ENCODE measurements around the gene INTS2. TPM values are rescaled to one million over a fixed set of nuclear protein-coding genes. Genes with fewer than 3 reads are reported as not detected.
"Not testable (repeated sequence)": the region's sequence is repeated elsewhere in the genome, so short reads cannot be mapped to it uniquely, and the experiment has no call there.

The INTS2 gene
- total and polyA plus RNA-seq, 10 donors, result 2.1 to 20.0 (median 15.3) TPM

DNA sequence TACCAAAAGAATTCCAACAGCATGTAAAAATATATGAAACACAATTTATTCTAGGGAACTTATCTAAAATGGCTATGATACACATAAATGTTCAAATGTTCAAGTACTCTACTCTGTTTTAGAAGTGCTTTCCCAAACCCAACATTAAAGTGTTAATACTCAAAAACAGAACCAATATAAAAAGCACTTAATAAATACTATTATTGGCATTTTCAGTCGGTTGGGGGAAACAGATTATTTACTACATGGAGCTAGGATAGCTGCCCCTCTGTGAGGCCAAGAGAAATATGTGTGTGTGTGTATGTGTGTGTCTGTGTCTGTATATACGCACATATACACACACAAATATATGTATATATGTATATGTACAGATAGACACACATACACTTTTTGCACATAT is 32.4 kb downstream of the INTS2 start:
- Histone ChIP-seq H3K36me3 (peaks cover 0 to 100% (median 59%) of the 10 kb centered on the region in 6 donors), H3K4me3 (no peak overlapping the region), H3K4me1 (no peaks in the 10 kb centered on the region), H3K27me3 (replicated peaks in 1 of 7) (no peaks in the 10 kb centered on the region), H3K27ac (no peak overlapping the region), H3K9me3 (no peaks in the 10 kb centered on the region)
- intact Hi-C loops (cut with DNase I; ENCODE audit: low total_unique reads), result no loop called here
- TF ChIP-seq, protein P1, sequence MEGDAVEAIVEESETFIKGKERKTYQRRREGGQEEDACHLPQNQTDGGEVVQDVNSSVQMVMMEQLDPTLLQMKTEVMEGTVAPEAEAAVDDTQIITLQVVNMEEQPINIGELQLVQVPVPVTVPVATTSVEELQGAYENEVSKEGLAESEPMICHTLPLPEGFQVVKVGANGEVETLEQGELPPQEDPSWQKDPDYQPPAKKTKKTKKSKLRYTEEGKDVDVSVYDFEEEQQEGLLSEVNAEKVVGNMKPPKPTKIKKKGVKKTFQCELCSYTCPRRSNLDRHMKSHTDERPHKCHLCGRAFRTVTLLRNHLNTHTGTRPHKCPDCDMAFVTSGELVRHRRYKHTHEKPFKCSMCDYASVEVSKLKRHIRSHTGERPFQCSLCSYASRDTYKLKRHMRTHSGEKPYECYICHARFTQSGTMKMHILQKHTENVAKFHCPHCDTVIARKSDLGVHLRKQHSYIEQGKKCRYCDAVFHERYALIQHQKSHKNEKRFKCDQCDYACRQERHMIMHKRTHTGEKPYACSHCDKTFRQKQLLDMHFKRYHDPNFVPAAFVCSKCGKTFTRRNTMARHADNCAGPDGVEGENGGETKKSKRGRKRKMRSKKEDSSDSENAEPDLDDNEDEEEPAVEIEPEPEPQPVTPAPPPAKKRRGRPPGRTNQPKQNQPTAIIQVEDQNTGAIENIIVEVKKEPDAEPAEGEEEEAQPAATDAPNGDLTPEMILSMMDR (IDR thresholded peaks at IDR 0.05 in 8 of 11, conservative IDR thresholded peaks at IDR 0.05 in 3 of 11), result no peak
- TF ChIP-seq POLR2A (IDR thresholded peaks at IDR 0.05) (no peak), POLR2AphosphoS5 (IDR thresholded peaks at IDR 0.05) (no peak)
- DNase-seq, result no peak
- WGBS, 5 donors, result 44 to 78% (median 65%) methylated on average over 2 of the region's 2 CpGs

DNA sequence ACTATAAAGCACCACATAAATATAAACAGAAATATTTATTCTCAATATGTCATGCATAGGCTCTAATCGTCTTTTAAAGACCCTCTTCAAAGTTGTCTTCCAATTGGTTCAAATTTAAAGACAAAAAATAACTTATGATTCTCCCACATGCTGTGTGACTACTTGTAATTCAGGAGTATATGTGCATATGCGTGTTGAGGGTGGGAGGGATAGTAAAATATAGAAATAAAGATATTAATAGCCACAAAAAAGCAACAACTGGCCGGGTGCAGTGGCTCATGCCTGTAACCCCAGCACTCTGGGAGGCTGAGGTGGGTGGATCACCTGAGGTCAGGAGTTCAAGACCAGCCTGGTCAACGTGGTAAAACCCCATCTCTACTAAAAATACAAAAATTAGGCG is 33.5 kb downstream of the INTS2 start:
- H3K27ac ChIP-seq; DNase-seq; H3K4me1 ChIP-seq; H3K27me3 ChIP-seq (replicated peaks in 1 of 7); H3K9me3 ChIP-seq; intact Hi-C loops (cut with DNase I; ENCODE audit: low total_unique reads); H3K4me3 ChIP-seq: not testable (repeated sequence)
- 80 to 92% (median 90%) methylated on average over 5 of the region's 5 CpGs for WGBS, 5 donors
- peaks cover 0 to 100% (median 66%) of the 10 kb centered on the region in 6 donors for H3K36me3 ChIP-seq

DNA sequence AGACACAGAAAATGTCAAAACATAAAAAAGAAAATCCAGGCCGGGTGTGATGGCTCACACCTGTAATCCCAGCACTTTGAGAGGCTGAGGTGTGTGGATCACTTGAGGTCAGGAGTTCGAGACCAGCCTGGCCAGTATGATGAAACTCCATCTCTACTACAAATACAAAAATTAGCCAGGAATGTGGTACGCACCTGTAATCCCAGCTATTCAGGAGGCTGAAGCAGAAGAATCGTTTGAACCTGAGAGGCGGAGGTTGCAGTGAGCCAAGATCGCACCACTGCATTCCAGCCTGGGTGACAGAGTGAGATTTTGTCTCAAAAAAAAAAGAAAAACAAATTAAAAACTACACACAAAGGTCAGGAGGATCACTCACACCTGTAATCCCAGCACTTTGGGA is 40.0 kb downstream of the INTS2 start:
- H3K27ac ChIP-seq; H3K27me3 ChIP-seq (replicated peaks in 1 of 7); intact Hi-C loops (cut with DNase I; ENCODE audit: low total_unique reads); H3K4me3 ChIP-seq; H3K4me1 ChIP-seq; DNase-seq; H3K9me3 ChIP-seq: not testable (repeated sequence)
- WGBS, 5 donors, result 94 to 98% (median 96%) methylated on average over 6 of the region's 6 CpGs
- H3K36me3 ChIP-seq, result peaks cover 0 to 100% (median 73%) of the 10 kb centered on the region in 6 donors

DNA sequence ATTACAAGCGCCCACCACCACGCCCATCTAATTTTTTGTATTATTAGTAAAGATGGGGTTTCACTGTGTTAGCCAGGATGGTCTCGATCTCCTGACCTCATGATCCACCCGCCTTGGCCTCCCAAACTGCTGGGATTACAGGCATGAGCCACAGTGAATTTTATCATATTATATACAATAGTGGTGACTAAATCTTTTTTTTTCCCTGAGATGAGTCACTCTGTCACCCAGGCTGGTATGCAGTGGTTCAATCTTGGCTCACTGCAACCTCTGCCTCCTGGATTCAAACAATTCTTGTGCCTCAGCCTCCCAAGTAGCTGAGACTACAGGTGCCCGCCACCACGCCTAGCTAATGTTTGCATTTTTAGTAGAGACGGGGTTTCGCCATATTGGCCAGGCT is 41.9 kb downstream of the INTS2 start:
- H3K4me1 ChIP-seq; DNase-seq; intact Hi-C loops (cut with DNase I; ENCODE audit: low total_unique reads); H3K4me3 ChIP-seq; H3K27ac ChIP-seq; H3K9me3 ChIP-seq; H3K27me3 ChIP-seq (replicated peaks in 1 of 7): not testable (repeated sequence)
- H3K36me3 ChIP-seq, result peaks cover 0 to 100% (median 73%) of the 10 kb centered on the region in 6 donors
- WGBS, 5 donors, result 97 to 99% (median 98%) methylated on average over 8 of the region's 8 CpGs

DNA sequence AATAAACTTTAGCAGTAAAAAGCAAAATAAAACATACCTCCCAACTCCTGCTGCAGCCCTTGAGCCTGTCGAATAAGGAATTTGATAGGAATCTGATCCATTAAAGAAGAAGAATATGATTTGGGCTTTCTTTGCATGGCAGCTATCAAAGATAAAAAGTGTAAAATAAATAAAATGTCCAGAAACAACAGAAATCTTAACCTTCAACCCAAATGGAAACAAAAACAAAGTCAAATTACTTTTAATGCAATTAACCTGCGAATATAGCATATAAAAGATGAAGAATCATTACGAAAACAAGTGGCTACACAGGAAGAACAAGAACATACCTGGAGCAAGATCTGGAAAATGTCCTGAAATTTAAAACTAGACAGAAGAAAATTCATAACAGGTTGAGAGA is 42.9 kb downstream of the INTS2 start:
- Histone ChIP-seq H3K4me1 (no peaks in the 10 kb centered on the region), H3K9me3 (no peaks in the 10 kb centered on the region), H3K4me3 (no peak overlapping the region), H3K27ac (no peak overlapping the region), H3K27me3 (replicated peaks in 1 of 7) (no peaks in the 10 kb centered on the region), H3K36me3 (peaks cover 0 to 100% (median 66%) of the 10 kb centered on the region in 6 donors)
- no peak for DNase-seq
- TF ChIP-seq, protein P1 (IDR thresholded peaks at IDR 0.05 in 8 of 11, conservative IDR thresholded peaks at IDR 0.05 in 3 of 11), result no peak
- TF ChIP-seq POLR2AphosphoS5 (IDR thresholded peaks at IDR 0.05) (no peak), POLR2A (IDR thresholded peaks at IDR 0.05) (no peak)
- whole genome bisulfite sequencing, 5 donors, result 94 to 100% (median 96%) methylated on average over 3 of the region's 3 CpGs
- intact Hi-C loops (cut with DNase I; ENCODE audit: low total_unique reads), result no loop called here

DNA sequence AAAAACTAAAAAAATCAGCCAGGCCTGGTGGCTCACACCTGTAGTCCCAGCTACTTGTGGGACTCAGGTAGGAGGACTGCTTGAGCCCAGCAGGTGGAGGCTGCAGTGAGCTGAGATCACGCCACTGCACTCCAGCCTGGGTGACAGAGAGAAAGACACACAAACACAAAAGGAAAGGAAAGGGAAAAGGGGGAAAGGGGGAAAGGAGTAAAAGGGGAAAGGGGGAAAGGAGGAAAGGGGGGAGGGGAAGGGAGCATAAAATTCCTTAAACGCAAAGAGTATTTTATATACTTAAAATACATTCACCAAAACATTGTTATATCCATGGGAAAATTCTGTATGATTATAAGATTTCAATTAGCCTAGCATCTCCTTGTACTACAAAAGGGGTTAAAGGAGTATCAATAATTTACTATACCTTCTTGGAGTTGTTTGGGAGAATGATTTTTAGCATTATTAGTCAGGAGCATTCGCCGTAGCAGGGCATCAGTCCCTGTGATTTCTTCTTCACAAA is 47.1 kb downstream of the INTS2 start:
- TF ChIP-seq, protein P1 (IDR thresholded peaks at IDR 0.05 in 8 of 11, conservative IDR thresholded peaks at IDR 0.05 in 3 of 11), result no peak
- TF ChIP-seq POLR2A (IDR thresholded peaks at IDR 0.05) (no peak), POLR2AphosphoS5 (IDR thresholded peaks at IDR 0.05) (no peak)
- Histone ChIP-seq H3K36me3 (peaks cover 3 to 100% (median 55%) of the 10 kb centered on the region in 6 donors), H3K9me3 (no peaks in the 10 kb centered on the region), H3K27ac (no peak overlapping the region), H3K27me3 (replicated peaks in 1 of 7) (no peaks in the 10 kb centered on the region), H3K4me1 (no peaks in the 10 kb centered on the region), H3K4me3 (no peak overlapping the region)
- no peak for DNase-seq
- intact Hi-C loops (cut with DNase I; ENCODE audit: low total_unique reads), result no loop called here
- 96 to 98% (median 97%) methylated on average over 4 of the region's 4 CpGs for WGBS, 5 donors

Data from spleen (tissue), 11 donors.